Measurements from ENCODE around the gene CTNNA2.

Gene CTNNA2

DNA sequence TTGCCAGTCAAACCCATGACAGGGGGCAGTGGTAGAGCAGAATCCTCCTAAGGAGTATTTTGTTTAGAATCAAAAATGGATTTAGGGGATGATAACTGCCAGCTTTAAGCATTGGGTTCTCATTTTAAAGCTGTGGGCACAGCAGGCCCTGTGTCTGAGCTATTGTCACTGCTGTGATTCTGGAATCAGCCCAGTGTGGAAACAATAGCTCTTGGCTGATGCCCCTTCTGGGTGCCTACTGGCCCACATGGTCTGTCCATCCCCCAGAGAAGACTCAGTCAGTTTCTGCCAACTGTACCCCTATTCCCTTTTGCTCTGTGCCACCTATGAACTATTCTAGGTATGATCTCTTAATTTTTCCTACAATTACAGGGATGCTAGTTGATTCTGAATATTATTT lies 883.4 kb downstream of the CTNNA2 start:
- H4K91ac ChIP-seq (ENCODE audit: low read depth, low read length, poor library complexity) = no peak overlapping the region
- H2AFZ ChIP-seq (ENCODE audit: low read length) = no peak overlapping the region
- H3K23ac ChIP-seq (ENCODE audit: low read depth, low read length, poor library complexity) = no peak overlapping the region
- no peaks in the 10 kb centered on the region for H3K79me1 ChIP-seq (ENCODE audit: low read depth, low read length)
- H3K4me1 ChIP-seq (ENCODE audit: control insufficient read depth in 2 of 2, insufficient read depth in 1 of 2, low read depth in 1 of 2, low read length in 2 of 2) = peaks cover 0 to 2% of the 10 kb centered on the region in 2 donors
- H2BK12ac ChIP-seq (ENCODE audit: low read length) = no peak overlapping the region
- H3K9ac ChIP-seq (ENCODE audit: low read depth, low read length, poor library complexity) = no peak overlapping the region
- H2BK15ac ChIP-seq (ENCODE audit: low read length) = no peak overlapping the region
- no peak overlapping the region for H3K27ac ChIP-seq (replicated peaks; ENCODE audit: low read length)
- H3K18ac ChIP-seq (ENCODE audit: low read length) = no peak overlapping the region
- H3K36me3 ChIP-seq (replicated peaks in 1 of 2; ENCODE audit: control insufficient read depth in 2 of 2, insufficient read depth in 2 of 2, low read length in 2 of 2) = no peaks in the 10 kb centered on the region
- H3K4ac ChIP-seq (ENCODE audit: low read length) = no peak overlapping the region
- no peak for DNase-seq (ENCODE audit: low spot score)
- H3K27me3 ChIP-seq (ENCODE audit: control insufficient read depth in 3 of 3, insufficient read depth in 3 of 3, low read depth in 1 of 3, low read length in 3 of 3) = no peaks in the 10 kb centered on the region
- H3K4me3 ChIP-seq (ENCODE audit: low read length in 2 of 2) = no peak overlapping the region
- no peak overlapping the region for H4K8ac ChIP-seq (ENCODE audit: low read depth, low read length)
- H3K9me3 ChIP-seq (replicated peaks in 1 of 2; ENCODE audit: control insufficient read depth in 2 of 2, insufficient read depth in 1 of 2, low read depth in 1 of 2, low read length in 2 of 2) = no peaks in the 10 kb centered on the region
- H3K4me2 ChIP-seq (ENCODE audit: insufficient read depth, low read length, poor library complexity, severe bottlenecking) = no peak overlapping the region
- H2BK5ac ChIP-seq (ENCODE audit: low read length) = no peak overlapping the region
- no peak overlapping the region for H2AK5ac ChIP-seq (ENCODE audit: low read depth, low read length)
- H2BK120ac ChIP-seq (ENCODE audit: low read depth, low read length) = no peak overlapping the region
- H3K14ac ChIP-seq (ENCODE audit: low read length) = no peak overlapping the region

DNA sequence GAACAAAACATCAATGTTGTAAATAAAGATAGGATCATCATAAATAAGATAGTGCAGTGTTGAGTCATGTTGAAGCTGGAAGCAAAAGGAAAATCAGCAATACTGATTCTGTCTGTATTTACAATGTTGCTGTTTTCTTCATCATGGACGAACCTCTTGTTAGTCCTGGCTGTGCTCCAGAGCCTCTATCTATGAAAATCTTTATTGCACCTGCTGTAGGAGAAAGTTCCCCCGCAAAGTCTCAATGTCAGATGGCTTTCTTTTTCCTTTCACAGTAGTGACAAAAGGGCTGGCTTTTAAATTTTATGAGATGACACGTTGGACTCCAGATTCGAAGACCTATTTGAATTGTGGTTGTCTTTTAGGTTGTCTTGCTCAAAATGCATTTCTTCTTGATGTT lies 890.2 kb downstream of the CTNNA2 start:
- no peak overlapping the region for H3K4me2 ChIP-seq (ENCODE audit: insufficient read depth, low read length, poor library complexity, severe bottlenecking)
- H3K4me3 ChIP-seq (ENCODE audit: low read length in 2 of 2) = no peak overlapping the region
- H3K23ac ChIP-seq (ENCODE audit: low read depth, low read length, poor library complexity) = no peak overlapping the region
- H3K4ac ChIP-seq (ENCODE audit: low read length) = no peak overlapping the region
- H3K27ac ChIP-seq (replicated peaks; ENCODE audit: low read length) = no peak overlapping the region
- no peaks in the 10 kb centered on the region for H3K36me3 ChIP-seq (replicated peaks in 1 of 2; ENCODE audit: control insufficient read depth in 2 of 2, insufficient read depth in 2 of 2, low read length in 2 of 2)
- H2AFZ ChIP-seq (ENCODE audit: low read length) = no peak overlapping the region
- H2BK120ac ChIP-seq (ENCODE audit: low read depth, low read length) = no peak overlapping the region
- H2AK5ac ChIP-seq (ENCODE audit: low read depth, low read length) = no peak overlapping the region
- no peak overlapping the region for H2BK12ac ChIP-seq (ENCODE audit: low read length)
- no peak overlapping the region for H4K8ac ChIP-seq (ENCODE audit: low read depth, low read length)
- H3K27me3 ChIP-seq (ENCODE audit: control insufficient read depth in 3 of 3, insufficient read depth in 3 of 3, low read depth in 1 of 3, low read length in 3 of 3) = no peaks in the 10 kb centered on the region
- no peak overlapping the region for H3K9ac ChIP-seq (ENCODE audit: low read depth, low read length, poor library complexity)
- H3K9me3 ChIP-seq (replicated peaks in 1 of 2; ENCODE audit: control insufficient read depth in 2 of 2, insufficient read depth in 1 of 2, low read depth in 1 of 2, low read length in 2 of 2) = no peaks in the 10 kb centered on the region
- WGBS, 2 donors (ENCODE audit: extremely low coverage in 2 of 2, insufficient read length in 2 of 2, insufficient replicate concordance in 1 of 2) = no CpG with 5 or more reads among the region's 4 CpGs
- H3K79me1 ChIP-seq (ENCODE audit: low read depth, low read length) = no peaks in the 10 kb centered on the region
- H2BK15ac ChIP-seq (ENCODE audit: low read length) = no peak overlapping the region
- H3K18ac ChIP-seq (ENCODE audit: low read length) = no peak overlapping the region
- no peak overlapping the region for H2BK5ac ChIP-seq (ENCODE audit: low read length)
- no peak for DNase-seq (ENCODE audit: low spot score)
- H4K91ac ChIP-seq (ENCODE audit: low read depth, low read length, poor library complexity) = no peak overlapping the region
- no peak overlapping the region for H3K14ac ChIP-seq (ENCODE audit: low read length)
- H3K4me1 ChIP-seq (ENCODE audit: control insufficient read depth in 2 of 2, insufficient read depth in 1 of 2, low read depth in 1 of 2, low read length in 2 of 2) = no peaks in the 10 kb centered on the region

DNA sequence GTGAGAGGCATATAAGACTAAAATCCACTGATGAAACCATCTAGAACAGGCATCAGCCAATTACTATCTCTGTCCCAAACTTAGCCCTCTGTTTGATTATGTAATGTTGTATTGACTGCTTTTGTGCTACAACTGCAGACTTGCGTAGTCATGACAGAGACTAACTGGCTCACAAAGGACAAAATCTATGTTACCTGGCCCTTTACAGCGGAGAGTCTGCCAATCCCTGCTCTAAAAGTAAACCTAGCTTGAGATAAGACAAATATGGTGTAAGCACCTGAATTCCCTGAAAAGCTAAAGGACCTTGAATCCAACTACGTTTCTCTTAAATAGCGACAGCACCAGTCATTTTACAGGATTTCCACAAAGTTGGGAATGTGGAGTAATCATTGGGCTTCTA lies 894.5 kb downstream of the CTNNA2 start:
- no peaks in the 10 kb centered on the region for H3K4me1 ChIP-seq (ENCODE audit: control insufficient read depth in 2 of 2, insufficient read depth in 1 of 2, low read depth in 1 of 2, low read length in 2 of 2)

DNA sequence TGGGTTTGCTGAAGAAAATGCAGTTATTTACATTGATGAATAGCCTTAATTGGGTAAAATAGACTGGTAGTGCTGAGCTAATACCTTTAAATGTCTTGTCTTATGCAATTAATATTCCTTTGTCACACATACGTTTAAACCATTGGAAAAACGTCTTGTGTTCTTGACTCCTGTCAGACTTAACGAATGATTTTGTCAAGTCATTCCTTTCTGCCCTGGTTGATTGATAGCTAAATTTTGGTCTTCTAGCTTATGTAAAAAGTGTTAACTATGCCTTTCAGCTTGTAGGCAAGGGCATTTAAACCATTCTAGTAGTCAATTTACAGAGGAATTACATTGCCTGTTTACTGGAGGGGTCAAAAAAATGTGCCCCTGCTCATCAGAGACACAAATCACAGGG lies 897.5 kb downstream of the CTNNA2 start:
- no peak overlapping the region for H3K23ac ChIP-seq (ENCODE audit: low read depth, low read length, poor library complexity)
- DNase-seq (ENCODE audit: low spot score) = no peak
- no peaks in the 10 kb centered on the region for H3K27me3 ChIP-seq (ENCODE audit: control insufficient read depth in 3 of 3, insufficient read depth in 3 of 3, low read depth in 1 of 3, low read length in 3 of 3)
- H3K4me1 ChIP-seq (ENCODE audit: control insufficient read depth in 2 of 2, insufficient read depth in 1 of 2, low read depth in 1 of 2, low read length in 2 of 2) = no peaks in the 10 kb centered on the region
- H2BK15ac ChIP-seq (ENCODE audit: low read length) = no peak overlapping the region
- no peak overlapping the region for H2BK5ac ChIP-seq (ENCODE audit: low read length)
- no peak overlapping the region for H2BK120ac ChIP-seq (ENCODE audit: low read depth, low read length)
- H4K8ac ChIP-seq (ENCODE audit: low read depth, low read length) = no peak overlapping the region
- no peak overlapping the region for H3K4me3 ChIP-seq (ENCODE audit: low read length in 2 of 2)
- no peak overlapping the region for H3K27ac ChIP-seq (replicated peaks; ENCODE audit: low read length)
- H2AFZ ChIP-seq (ENCODE audit: low read length) = no peak overlapping the region
- H3K79me1 ChIP-seq (ENCODE audit: low read depth, low read length) = no peaks in the 10 kb centered on the region
- H3K36me3 ChIP-seq (replicated peaks in 1 of 2; ENCODE audit: control insufficient read depth in 2 of 2, insufficient read depth in 2 of 2, low read length in 2 of 2) = no peaks in the 10 kb centered on the region
- no peak overlapping the region for H3K9ac ChIP-seq (ENCODE audit: low read depth, low read length, poor library complexity)
- no peak overlapping the region for H2AK5ac ChIP-seq (ENCODE audit: low read depth, low read length)
- no CpG with 5 or more reads among the region's 3 CpGs for WGBS, 2 donors (ENCODE audit: extremely low coverage in 2 of 2, insufficient read length in 2 of 2, insufficient replicate concordance in 1 of 2)
- H3K14ac ChIP-seq (ENCODE audit: low read length) = no peak overlapping the region
- H4K91ac ChIP-seq (ENCODE audit: low read depth, low read length, poor library complexity) = no peak overlapping the region
- no peak overlapping the region for H2BK12ac ChIP-seq (ENCODE audit: low read length)
- H3K4ac ChIP-seq (ENCODE audit: low read length) = no peak overlapping the region
- H3K18ac ChIP-seq (ENCODE audit: low read length) = no peak overlapping the region
- no peak overlapping the region for H3K4me2 ChIP-seq (ENCODE audit: insufficient read depth, low read length, poor library complexity, severe bottlenecking)
- no peaks in the 10 kb centered on the region for H3K9me3 ChIP-seq (replicated peaks in 1 of 2; ENCODE audit: control insufficient read depth in 2 of 2, insufficient read depth in 1 of 2, low read depth in 1 of 2, low read length in 2 of 2)

More for the DNA sequence above, 894.5 kb downstream of the CTNNA2 start:
- Histone ChIP-seq H3K36me3 (replicated peaks in 1 of 2; ENCODE audit: control insufficient read depth in 2 of 2, insufficient read depth in 2 of 2, low read length in 2 of 2) (no peaks in the 10 kb centered on the region), H3K14ac (ENCODE audit: low read length) (no peak overlapping the region), H3K4ac (ENCODE audit: low read length) (no peak overlapping the region), H2BK120ac (ENCODE audit: low read depth, low read length) (no peak overlapping the region), H3K4me2 (ENCODE audit: insufficient read depth, low read length, poor library complexity, severe bottlenecking) (no peak overlapping the region), H3K9me3 (replicated peaks in 1 of 2; ENCODE audit: control insufficient read depth in 2 of 2, insufficient read depth in 1 of 2, low read depth in 1 of 2, low read length in 2 of 2) (no peaks in the 10 kb centered on the region), H3K79me1 (ENCODE audit: low read depth, low read length) (no peaks in the 10 kb centered on the region), H2AFZ (ENCODE audit: low read length) (no peak overlapping the region), H2BK12ac (ENCODE audit: low read length) (no peak overlapping the region), H3K27me3 (ENCODE audit: control insufficient read depth in 3 of 3, insufficient read depth in 3 of 3, low read depth in 1 of 3, low read length in 3 of 3) (no peaks in the 10 kb centered on the region), H3K23ac (ENCODE audit: low read depth, low read length, poor library complexity) (no peak overlapping the region), H2BK5ac (ENCODE audit: low read length) (no peak overlapping the region), H3K27ac (replicated peaks; ENCODE audit: low read length) (no peak overlapping the region), H3K4me3 (ENCODE audit: low read length in 2 of 2) (no peak overlapping the region), H2BK15ac (ENCODE audit: low read length) (no peak overlapping the region), H4K91ac (ENCODE audit: low read depth, low read length, poor library complexity) (no peak overlapping the region), H2AK5ac (ENCODE audit: low read depth, low read length) (no peak overlapping the region), H3K18ac (ENCODE audit: low read length) (no peak overlapping the region), H4K8ac (ENCODE audit: low read depth, low read length) (no peak overlapping the region), H3K9ac (ENCODE audit: low read depth, low read length, poor library complexity) (no peak overlapping the region)
- no CpG with 5 or more reads among the region's 4 CpGs for WGBS, 2 donors (ENCODE audit: extremely low coverage in 2 of 2, insufficient read length in 2 of 2, insufficient replicate concordance in 1 of 2)
- no peak for DNase-seq (ENCODE audit: low spot score)
